Measurements from ENCODE around the gene CUX1. TPM values are rescaled to one million over a fixed set of nuclear protein-coding genes. Genes with fewer than 3 reads are reported as not detected.

Gene CUX1
- total and polyA plus RNA-seq, 2 of the 13 experiments (the other 11 are each of a cell fraction or from before 2014, with no cell fraction given) = 13.7 to 14.9 TPM

GRCh38 chr7:101985903-101986734 lies 168.7 kb downstream of the CUX1 start:
- DNase-seq (ENCODE audit: low spot score) (no peak), ATAC-seq (no peak), FAIRE-seq (no peak)
- no peaks in the 10 kb centered on the region for H4K20me1 ChIP-seq (ENCODE audit: insufficient read depth, low read length)
- H3K4me2 ChIP-seq (ENCODE audit: low read depth, low read length) = no peak overlapping the region
- peaks cover under 1% of the 10 kb centered on the region; the same call in 1 of the 2 replicates for H3K4me1 ChIP-seq (ENCODE audit: insufficient read depth, low read length)
- intact Hi-C loops (cut with micrococcal nuclease; ENCODE audit: unreplicated experiment) (no loop called here), in situ Hi-C loops (cut with HindIII; ENCODE audit: extremely low pct_ligation_motif_present, low pct_unique_long_range_greater_than_20kb) (no loop called here)
- H3K27me3 ChIP-seq (ENCODE audit: control insufficient read depth in 1 of 2, insufficient read depth in 2 of 2, low read length in 2 of 2) = no peaks in the 10 kb centered on the region
- H3K79me2 ChIP-seq (ENCODE audit: insufficient read depth, low read length) = no peaks in the 10 kb centered on the region
- peaks cover 1 to 17% of the 10 kb centered on the region in 2 experiments; a peak in 4 of 5 replicates for H3K36me3 ChIP-seq (replicated peaks in 1 of 2; ENCODE audit: control insufficient read depth in 1 of 2, insufficient read depth in 2 of 2, low read length in 2 of 2)
- no TSS peak for BruUV-seq (replicated peaks)
- H3K9me3 ChIP-seq (ENCODE audit: low read length) = no peaks in the 10 kb centered on the region
- H3K9ac ChIP-seq (ENCODE audit: insufficient read depth, low read depth, low read length) = no peak overlapping the region
- no peak overlapping the region for H3K27ac ChIP-seq (ENCODE audit: extremely low read length, insufficient read depth, low read length)
- ChIA-PET POLR2A (no interaction called here), CTCF (ENCODE audit: low intra/inter-chr PET ratio, low total read pairs) (no interaction called here)
- WGBS (ENCODE audit: low lambda C conversion rate) = 94% methylated on average over 16 of the region's 16 CpGs
- TF ChIP-seq ZNF749 (CRISPR knock-in tag; IDR thresholded peaks at IDR 0.05; ENCODE audit: borderline replicate concordance) (no peak), FOXA3 (CRISPR knock-in tag; IDR thresholded peaks at IDR 0.05) (no peak), ZNF777 (CRISPR knock-in tag; IDR thresholded peaks at IDR 0.05) (no peak), ZKSCAN8 (CRISPR knock-in tag; IDR thresholded peaks at IDR 0.05; ENCODE audit: borderline replicate concordance) (no peak)
- H2AFZ ChIP-seq (ENCODE audit: low read length) = no peak overlapping the region
- no peak overlapping the region for H3K4me3 ChIP-seq (replicated peaks in 1 of 3; ENCODE audit: insufficient read depth in 1 of 3, low read depth in 2 of 3, low read length in 3 of 3)

DNA sequence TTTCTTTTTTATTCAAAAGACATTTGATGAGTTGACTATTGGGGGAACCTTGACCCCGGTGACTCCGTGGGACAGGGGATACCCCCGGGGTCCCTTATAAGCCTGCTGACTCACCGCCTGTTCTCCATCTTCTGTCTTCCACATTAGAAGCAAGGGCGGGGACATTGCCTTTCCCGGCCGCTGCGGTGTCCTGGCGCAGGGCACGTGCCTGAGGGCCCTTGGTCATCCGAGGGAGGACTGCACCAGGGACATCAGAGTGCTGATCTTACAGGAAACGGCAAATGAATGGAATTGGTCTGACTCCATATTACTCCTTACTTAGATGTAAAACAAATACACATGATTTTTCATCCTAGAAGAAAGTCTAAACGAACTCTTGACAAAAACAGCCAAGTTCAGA lies 170.1 kb downstream of the CUX1 start:
- DNase-seq (ENCODE audit: low spot score) = no peak
- Histone ChIP-seq H3K79me2 (ENCODE audit: insufficient read depth, low read length) (no peaks in the 10 kb centered on the region), H3K9me3 (ENCODE audit: low read length) (no peaks in the 10 kb centered on the region), H2AFZ (ENCODE audit: low read length) (no peak overlapping the region), H3K27ac (ENCODE audit: extremely low read length, insufficient read depth, low read length) (no peak overlapping the region), H3K9ac (ENCODE audit: insufficient read depth, low read depth, low read length) (no peak overlapping the region), H3K27me3 (ENCODE audit: control insufficient read depth in 1 of 2, insufficient read depth in 2 of 2, low read length in 2 of 2) (no peaks in the 10 kb centered on the region), H4K20me1 (ENCODE audit: insufficient read depth, low read length) (0 out of 2 replicates have a peak, but pooled peaks cover 3% of the 10 kb centered on the region), H3K4me2 (ENCODE audit: low read depth, low read length) (no peak overlapping the region), H3K36me3 (replicated peaks in 1 of 2; ENCODE audit: control insufficient read depth in 1 of 2, insufficient read depth in 2 of 2, low read length in 2 of 2) (peaks cover 1 to 17% of the 10 kb centered on the region in 2 experiments; a peak in 4 of 5 replicates), H3K4me3 (replicated peaks in 1 of 3; ENCODE audit: insufficient read depth in 1 of 3, low read depth in 2 of 3, low read length in 3 of 3) (no peak overlapping the region), H3K4me1 (ENCODE audit: insufficient read depth, low read length) (peaks cover 14% of the 10 kb centered on the region)
- 95% methylated on average over 13 of the region's 13 CpGs for WGBS (ENCODE audit: low lambda C conversion rate)
- CTCF ChIA-PET (ENCODE audit: low intra/inter-chr PET ratio, low total read pairs) = no interaction called here
- POLR2A ChIA-PET = no interaction called here
- no peak for ATAC-seq
- intact Hi-C loops (cut with micrococcal nuclease; ENCODE audit: unreplicated experiment) = no loop called here
- no TSS peak for BruUV-seq (replicated peaks)
- in situ Hi-C loops (cut with HindIII; ENCODE audit: extremely low pct_ligation_motif_present, low pct_unique_long_range_greater_than_20kb) = no loop called here
- FAIRE-seq = no peak
- no peak for TF ChIP-seq ZNF850 (CRISPR knock-in tag; conservative IDR thresholded peaks at IDR 0.05)
- no peak for TF ChIP-seq ATF7-NPFF (CRISPR knock-in tag; IDR thresholded peaks at IDR 0.05; ENCODE audit: low read depth)
- TF ChIP-seq GTF2F1 (IDR thresholded peaks at IDR 0.05; ENCODE audit: low read length) = no peak
- TF ChIP-seq, protein P1, sequence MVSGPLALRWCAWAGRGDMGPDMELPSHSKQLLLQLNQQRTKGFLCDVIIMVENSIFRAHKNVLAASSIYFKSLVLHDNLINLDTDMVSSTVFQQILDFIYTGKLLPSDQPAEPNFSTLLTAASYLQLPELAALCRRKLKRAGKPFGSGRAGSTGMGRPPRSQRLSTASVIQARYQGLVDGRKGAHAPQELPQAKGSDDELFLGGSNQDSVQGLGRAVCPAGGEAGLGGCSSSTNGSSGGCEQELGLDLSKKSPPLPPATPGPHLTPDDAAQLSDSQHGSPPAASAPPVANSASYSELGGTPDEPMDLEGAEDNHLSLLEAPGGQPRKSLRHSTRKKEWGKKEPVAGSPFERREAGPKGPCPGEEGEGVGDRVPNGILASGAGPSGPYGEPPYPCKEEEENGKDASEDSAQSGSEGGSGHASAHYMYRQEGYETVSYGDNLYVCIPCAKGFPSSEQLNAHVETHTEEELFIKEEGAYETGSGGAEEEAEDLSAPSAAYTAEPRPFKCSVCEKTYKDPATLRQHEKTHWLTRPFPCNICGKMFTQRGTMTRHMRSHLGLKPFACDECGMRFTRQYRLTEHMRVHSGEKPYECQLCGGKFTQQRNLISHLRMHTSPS (CRISPR knock-in tag; IDR thresholded peaks at IDR 0.05; ENCODE audit: low read depth) = no peak
- TF ChIP-seq ZBTB44 (CRISPR knock-in tag; IDR thresholded peaks at IDR 0.05) = no peak
